CD4-positive, CD25-positive, alpha-beta regulatory T cell (primary cell): ENCODE results near the gene DIABLO. TPM values are rescaled to one million over a fixed set of nuclear protein-coding genes. Genes with fewer than 3 reads are reported as not detected.
"Not testable (repeated sequence)": the region's sequence is repeated elsewhere in the genome, so short reads cannot be mapped to it uniquely, and the experiment has no call there.

Experiments
- ATAC-seq, 2 donors: fragments of 150-1000 bp; cut with Tn5 transposase; one replicate each; pipeline ENCODE4 v1.10.0; 2021; ENCODE audit warnings: low read depth in 2 of 2, moderate number of reproducible peaks in 2 of 2, moderate library complexity in 1 of 2
- DNase-seq, 3 donors: peaks; one replicate each; pipeline versions ENCODE4 v3.0.0 to v3.0.0-alpha.2; 2012 to 2022; ENCODE audit warnings: mixed read lengths in 1 of 3
- H3K27ac ChIP-seq: one replicate; pipeline ENCODE4 v1.7.0; 2013; ENCODE audit warnings: mild to moderate bottlenecking, low read length; ENCODE audit not compliant: insufficient read depth, poor library complexity, severe bottlenecking
- H3K27me3 ChIP-seq: one replicate; pipeline ENCODE4 v1.7.0; 2013; ENCODE audit warnings: low read length; ENCODE audit not compliant: control insufficient read depth, insufficient read depth
- H3K36me3 ChIP-seq: one replicate; pipeline ENCODE4 v1.7.0; 2013; ENCODE audit warnings: mild to moderate bottlenecking, low read length, moderate library complexity; ENCODE audit not compliant: control insufficient read depth, insufficient read depth
- H3K4me1 ChIP-seq: 2 replicates; pipeline ENCODE4 v1.7.0; 2013; ENCODE audit warnings: mild to moderate bottlenecking, low read length; ENCODE audit not compliant: insufficient read depth, control insufficient read depth, poor library complexity, severe bottlenecking
- H3K4me3 ChIP-seq: one replicate; pipeline ENCODE4 v1.7.0; 2013; ENCODE audit warnings: low read depth, mild to moderate bottlenecking, low read length, moderate library complexity
- H3K9me3 ChIP-seq, 2 experiments: 1 replicate in 1 of 2; 2 replicates in 1 of 2; pipeline ENCODE4 v1.7.0; 2013; ENCODE audit warnings: low read length in 2 of 2, mild to moderate bottlenecking in 1 of 2, moderate library complexity in 1 of 2; ENCODE audit not compliant: control insufficient read depth in 2 of 2
- H3K27ac Mint-ChIP-seq, 3 donors: one replicate each; pipeline ENCODE4 v1.8.0; 2020 to 2022; ENCODE audit warnings: mild to moderate bottlenecking in 3 of 3, mixed read lengths in 3 of 3, moderate library complexity in 2 of 3
- H3K27me3 Mint-ChIP-seq: one replicate; pipeline ENCODE4 v1.8.0; 2022; ENCODE audit warnings: mild to moderate bottlenecking, mixed read lengths
- H3K36me3 Mint-ChIP-seq: one replicate; pipeline ENCODE4 v1.8.0; 2020; ENCODE audit warnings: mixed read lengths
- H3K4me1 Mint-ChIP-seq, 4 donors: one replicate each; pipeline ENCODE4 v1.8.0; 2020 to 2022; ENCODE audit warnings: mixed read lengths in 4 of 4, mild to moderate bottlenecking in 1 of 4
- H3K4me3 Mint-ChIP-seq, 4 donors: one replicate each; pipeline ENCODE4 v1.8.0; 2020 to 2022; ENCODE audit warnings: mild to moderate bottlenecking in 4 of 4, mixed read lengths in 4 of 4, moderate library complexity in 3 of 4
- H3K9me3 Mint-ChIP-seq, 7 donors: one replicate each; pipeline ENCODE4 v1.8.0; 2020 to 2022; ENCODE audit warnings: mixed read lengths in 7 of 7, mild to moderate bottlenecking in 3 of 7, moderate library complexity in 2 of 7
- polyA plus RNA-seq, 4 donors: library from polyadenylated mRNA; unstranded; fragments of 300-500 nt; fragmentation: Illumina TruSeq; gene quantifications; one replicate each; pipeline ENCODE4 v1.2.3, GENCODE V29; 2021
- total RNA-seq: library from RNA; stranded (reverse); gene quantifications from one replicate; pipeline ENCODE4 v1.2.3, GENCODE V29; 2022

DIABLO gene
- total and polyA plus RNA-seq, 5 donors from 2014 or later: 63.6 to 80.5 (median 73.3) TPM

- H3K36me3 ChIP-seq: peaks cover 14% of the 10 kb centered on the region
- peaks cover 0 to 2% (median 0%) of the 10 kb centered on the region in 7 donors for H3K9me3 Mint-ChIP-seq
- peaks cover 0 to 17% (median 6%) of the 10 kb centered on the region in 4 donors for H3K4me1 Mint-ChIP-seq
- H3K27ac Mint-ChIP-seq: no peak overlapping the region
- peaks cover 10% of the 10 kb centered on the region for H3K36me3 Mint-ChIP-seq
- no peak overlapping the region for H3K4me3 ChIP-seq
- DNase-seq (no peak), ATAC-seq (peak; percentile 21 to 25)
- peaks cover 32% of the 10 kb centered on the region for H3K27me3 Mint-ChIP-seq
- H3K4me3 Mint-ChIP-seq: peak overlapping the region; percentile 74 to 88 (median 84)
- H3K27ac ChIP-seq: peak overlapping the region; percentile 23
- no peaks in the 10 kb centered on the region for H3K9me3 ChIP-seq
- H3K4me1 ChIP-seq: peaks cover 13% of the 10 kb centered on the region
- H3K27me3 ChIP-seq: peaks cover 5% of the 10 kb centered on the region
Measured at GRCh38 chr12:122204167-122205052, 21.4 kb downstream of the DIABLO start.

- no peaks in the 10 kb centered on the region for H3K9me3 ChIP-seq
- no peak within 1 kb of the TSS for H3K27ac ChIP-seq
- Mint-ChIP-seq H3K27me3 (peaks cover 39% of the 10 kb centered on the region), H3K27ac (no peak within 1 kb of the TSS), H3K9me3 (peaks cover 0 to 2% (median 0%) of the 10 kb centered on the region in 7 donors), H3K4me1 (peaks cover 0 to 17% (median 6%) of the 10 kb centered on the region in 4 donors), H3K36me3 (peaks cover 8% of the 10 kb centered on the region), H3K4me3 (peak within 1 kb of the TSS; percentile 81 to 88 (median 84))
- peaks cover 5% of the 10 kb centered on the region for H3K27me3 ChIP-seq
- H3K4me3 ChIP-seq: peak within 1 kb of the TSS; percentile 53
- peaks cover 13% of the 10 kb centered on the region for H3K4me1 ChIP-seq
- ATAC-seq (peak; percentile 56 to 57), DNase-seq (peak; percentile 48 to 65 (median 59))
- H3K36me3 ChIP-seq: peaks cover 13% of the 10 kb centered on the region
Measured at GRCh38 chr12:122203301-122204166, 22.3 kb downstream of the DIABLO start, which contains the start of gene B3GNT4. TSS of gene B3GNT4 (plus strand) at chr12:122203709. CDS start at chr12:122204619, 910 bp downstream.

- not testable (repeated sequence) for H3K36me3 Mint-ChIP-seq, H3K36me3 ChIP-seq, H3K27ac ChIP-seq, H3K27me3 ChIP-seq, H3K27ac Mint-ChIP-seq, ATAC-seq, DNase-seq, H3K9me3 Mint-ChIP-seq, H3K9me3 ChIP-seq
- H3K4me1 ChIP-seq: peaks cover 13% of the 10 kb centered on the region
- peak overlapping the region; percentile 53 for H3K4me3 ChIP-seq
- Mint-ChIP-seq H3K4me1 (peaks cover 0 to 17% (median 6%) of the 10 kb centered on the region in 4 donors), H3K4me3 (peak overlapping the region in 3 of 4 donors; percentile 65 to 81 (median 79)), H3K27me3 (peaks cover 47% of the 10 kb centered on the region)
Measured at GRCh38 chr12:122202811-122203210, 23.0 kb downstream of the DIABLO start.

- Mint-ChIP-seq H3K4me3 (no peak overlapping the region), H3K36me3 (no peaks in the 10 kb centered on the region), H3K9me3 (peaks cover 0 to 2% (median 0%) of the 10 kb centered on the region in 7 donors), H3K27me3 (peaks cover 53% of the 10 kb centered on the region), H3K4me1 (peaks cover 0 to 17% (median 5%) of the 10 kb centered on the region in 4 donors), H3K27ac (no peak overlapping the region)
- H3K4me3 ChIP-seq: no peak overlapping the region
- H3K4me1 ChIP-seq: peaks cover 13% of the 10 kb centered on the region
- H3K27ac ChIP-seq: no peak overlapping the region
- H3K27me3 ChIP-seq: peaks cover 8% of the 10 kb centered on the region
- H3K9me3 ChIP-seq: no peaks in the 10 kb centered on the region
- no peaks in the 10 kb centered on the region for H3K36me3 ChIP-seq
- no peak for DNase-seq
- ATAC-seq: no peak
Measured at GRCh38 chr12:122202017-122202416, 23.8 kb downstream of the DIABLO start.

- no peak overlapping the region for H3K4me3 ChIP-seq
- peaks cover 13% of the 10 kb centered on the region for H3K4me1 ChIP-seq
- no peaks in the 10 kb centered on the region for H3K36me3 Mint-ChIP-seq
- H3K9me3 Mint-ChIP-seq: peaks cover 0 to 2% (median 0%) of the 10 kb centered on the region in 7 donors
- H3K27me3 ChIP-seq: peaks cover 11% of the 10 kb centered on the region
- H3K4me3 Mint-ChIP-seq: peak overlapping the region in 1 of 4 donors; percentile 11
- no peak overlapping the region for H3K27ac ChIP-seq
- ATAC-seq (no peak), DNase-seq (no peak)
- H3K36me3 ChIP-seq: no peaks in the 10 kb centered on the region
- H3K27ac Mint-ChIP-seq: no peak overlapping the region
- peaks cover 55% of the 10 kb centered on the region for H3K27me3 Mint-ChIP-seq
- peaks cover 0 to 17% (median 5%) of the 10 kb centered on the region in 4 donors for H3K4me1 Mint-ChIP-seq
- no peaks in the 10 kb centered on the region for H3K9me3 ChIP-seq
Measured at GRCh38 chr12:122201381-122201780, 24.5 kb downstream of the DIABLO start.

GRCh38 chr12:122200541-122201175 lies 25.2 kb downstream of the DIABLO start:
- Histone ChIP-seq H3K27me3 (peaks cover 11% of the 10 kb centered on the region), H3K4me3 (no peak overlapping the region), H3K36me3 (no peaks in the 10 kb centered on the region), H3K4me1 (peaks cover 13% of the 10 kb centered on the region), H3K9me3 (no peaks in the 10 kb centered on the region), H3K27ac (no peak overlapping the region)
- peaks cover 0 to 3% (median 0%) of the 10 kb centered on the region in 7 donors for H3K9me3 Mint-ChIP-seq
- H3K4me1 Mint-ChIP-seq: peaks cover 0 to 17% (median 5%) of the 10 kb centered on the region in 4 donors
- peaks cover 62% of the 10 kb centered on the region for H3K27me3 Mint-ChIP-seq
- no peaks in the 10 kb centered on the region for H3K36me3 Mint-ChIP-seq
- no peak for DNase-seq
- H3K27ac Mint-ChIP-seq: no peak overlapping the region
- no peak for ATAC-seq
- no peak overlapping the region for H3K4me3 Mint-ChIP-seq
